DOHH2 (cell line): ENCODE results near the gene DNAH11.

ENCODE experiments used
- H3F3A ChIP-seq: fragments of 200-600 bp; sonication (generic), shearing (Covaris generic); 2 replicates; pipeline ENCODE4 v1.6.0; 2016; ENCODE audit warnings: antibody characterized with exemption, mild to moderate bottlenecking; ENCODE audit not compliant: control insufficient read depth, insufficient read depth
- H3K27ac ChIP-seq: fragments of 200-600 bp; sonication (generic); 2 replicates; pipeline ENCODE4 v1.5.1; 2014; ENCODE audit warnings: low read depth, mild to moderate bottlenecking, low read length, moderate library complexity
- H3K27me3 ChIP-seq: fragments of 200-600 bp; sonication (generic); 2 replicates; pipeline ENCODE4 v1.6.1; 2014; ENCODE audit warnings: mild to moderate bottlenecking, low read length, mixed read lengths; ENCODE audit not compliant: control insufficient read depth
- H3K36me3 ChIP-seq: fragments of 200-600 bp; sonication (generic); 2 replicates; pipeline ENCODE4 v1.6.1; 2014; ENCODE audit warnings: mild to moderate bottlenecking, low read length, moderate library complexity, mixed read lengths; ENCODE audit not compliant: control insufficient read depth
- H3K4me1 ChIP-seq: fragments of 200-600 bp; sonication (generic); 2 replicates; pipeline ENCODE4 v1.6.1; 2014; ENCODE audit warnings: mild to moderate bottlenecking, low read length, mixed read lengths; ENCODE audit not compliant: control insufficient read depth
- H3K4me2 ChIP-seq: fragments of 200-600 bp; sonication (generic); 2 replicates; pipeline ENCODE4 v1.6.0; 2014; ENCODE audit warnings: mild to moderate bottlenecking, low read length, moderate library complexity
- H3K4me3 ChIP-seq: fragments of 200-600 bp; sonication (generic); 2 replicates; pipeline ENCODE4 v1.5.1; 2014; ENCODE audit warnings: mild to moderate bottlenecking, low read length, mixed read lengths
- H3K79me2 ChIP-seq: fragments of 200-600 bp; sonication (generic); 2 replicates; pipeline ENCODE4 v1.6.1; 2014; ENCODE audit warnings: mild to moderate bottlenecking, low read length, mixed read lengths; ENCODE audit not compliant: control insufficient read depth
- H3K9me2 ChIP-seq: fragments of 200-600 bp; sonication (generic); replicated peaks from 2 replicates; pipeline ENCODE4 v1.6.1; 2014; ENCODE audit warnings: mild to moderate bottlenecking, low read length, mixed read lengths; ENCODE audit not compliant: control insufficient read depth
- H3K9me3 ChIP-seq: fragments of 200-600 bp; sonication (generic); 2 replicates; pipeline ENCODE4 v1.6.1; 2014; ENCODE audit warnings: antibody characterized with exemption, low read length, mixed read lengths; ENCODE audit not compliant: control insufficient read depth, insufficient read depth
- H4K20me1 ChIP-seq: fragments of 200-600 bp; sonication (generic); 2 replicates; pipeline ENCODE4 v1.6.0; 2014; ENCODE audit warnings: low read depth, mild to moderate bottlenecking, antibody characterized with exemption, low read length, moderate library complexity; ENCODE audit not compliant: control insufficient read depth, insufficient read depth
- CTCF ChIP-seq: fragments of 200-600 bp; sonication (generic); IDR thresholded peaks from one replicate; pipeline ENCODE4 v1.5.1; 2014; ENCODE audit warnings: antibody characterized with exemption, mild to moderate bottlenecking, low read depth, low read length; ENCODE audit not compliant: poor library complexity, severe bottlenecking
- EZH2phosphoT487 ChIP-seq: fragments of 200-600 bp; sonication (generic); IDR thresholded peaks from 2 replicates; pipeline ENCODE4 v1.6.1; 2017; ENCODE audit warnings: borderline replicate concordance, mild to moderate bottlenecking, antibody characterized with exemption, low read length, moderate library complexity, mixed read lengths

Gene DNAH11

GRCh38 chr7:21757537-21758282 is 214.9 kb downstream of the DNAH11 start:
- H3K4me2 ChIP-seq: no peak overlapping the region
- no peaks in the 10 kb centered on the region for H3K9me3 ChIP-seq
- no peak for TF ChIP-seq CTCF
- TF ChIP-seq EZH2phosphoT487: no peak
- no peaks in the 10 kb centered on the region for H3K36me3 ChIP-seq
- no peaks in the 10 kb centered on the region for H3F3A ChIP-seq
- no peaks in the 10 kb centered on the region for H4K20me1 ChIP-seq
- no peak overlapping the region for H3K4me3 ChIP-seq
- H3K4me1 ChIP-seq: no peaks in the 10 kb centered on the region
- H3K79me2 ChIP-seq: no peaks in the 10 kb centered on the region
- no peak overlapping the region for H3K27ac ChIP-seq
- peaks cover 11% of the 10 kb centered on the region for H3K27me3 ChIP-seq
- no peaks in the 10 kb centered on the region for H3K9me2 ChIP-seq

- no peak overlapping the region for H3K4me3 ChIP-seq
These were observed 215.4 kb downstream of the DNAH11 start for GRCh38 chr7:21758286-21758685.

GRCh38 chr7:21762469-21762868 is 219.6 kb downstream of the DNAH11 start:
- Histone ChIP-seq H3F3A (no peaks in the 10 kb centered on the region), H3K4me1 (no peaks in the 10 kb centered on the region), H3K27ac (no peak overlapping the region), H3K9me3 (no peaks in the 10 kb centered on the region), H3K4me2 (no peak overlapping the region), H3K27me3 (peaks cover 19% of the 10 kb centered on the region), H3K36me3 (no peaks in the 10 kb centered on the region), H3K79me2 (no peaks in the 10 kb centered on the region), H4K20me1 (no peaks in the 10 kb centered on the region), H3K9me2 (no peaks in the 10 kb centered on the region), H3K4me3 (no peak overlapping the region)
- TF ChIP-seq CTCF: no peak
- no peak for TF ChIP-seq EZH2phosphoT487

More at GRCh38 chr7:21758286-21758685, 215.4 kb downstream of the DNAH11 start:
- Histone ChIP-seq H3K36me3 (no peaks in the 10 kb centered on the region), H3K9me3 (no peaks in the 10 kb centered on the region), H3K9me2 (no peaks in the 10 kb centered on the region), H3K4me2 (no peak overlapping the region), H3F3A (no peaks in the 10 kb centered on the region), H3K4me1 (no peaks in the 10 kb centered on the region), H3K79me2 (no peaks in the 10 kb centered on the region), H4K20me1 (no peaks in the 10 kb centered on the region), H3K27me3 (peaks cover 11% of the 10 kb centered on the region), H3K27ac (no peak overlapping the region)
- no peak for TF ChIP-seq CTCF
- no peak for TF ChIP-seq EZH2phosphoT487
